NCI-H187 (cell line): Measurements from ENCODE around the gene MAP2K2.

Experiments used
- DNase-seq, 2 experiments: peaks; one replicate each; lab custom pipeline; 2025; lab: John Stamatoyannopoulos, UW

The MAP2K2 gene

DNA sequence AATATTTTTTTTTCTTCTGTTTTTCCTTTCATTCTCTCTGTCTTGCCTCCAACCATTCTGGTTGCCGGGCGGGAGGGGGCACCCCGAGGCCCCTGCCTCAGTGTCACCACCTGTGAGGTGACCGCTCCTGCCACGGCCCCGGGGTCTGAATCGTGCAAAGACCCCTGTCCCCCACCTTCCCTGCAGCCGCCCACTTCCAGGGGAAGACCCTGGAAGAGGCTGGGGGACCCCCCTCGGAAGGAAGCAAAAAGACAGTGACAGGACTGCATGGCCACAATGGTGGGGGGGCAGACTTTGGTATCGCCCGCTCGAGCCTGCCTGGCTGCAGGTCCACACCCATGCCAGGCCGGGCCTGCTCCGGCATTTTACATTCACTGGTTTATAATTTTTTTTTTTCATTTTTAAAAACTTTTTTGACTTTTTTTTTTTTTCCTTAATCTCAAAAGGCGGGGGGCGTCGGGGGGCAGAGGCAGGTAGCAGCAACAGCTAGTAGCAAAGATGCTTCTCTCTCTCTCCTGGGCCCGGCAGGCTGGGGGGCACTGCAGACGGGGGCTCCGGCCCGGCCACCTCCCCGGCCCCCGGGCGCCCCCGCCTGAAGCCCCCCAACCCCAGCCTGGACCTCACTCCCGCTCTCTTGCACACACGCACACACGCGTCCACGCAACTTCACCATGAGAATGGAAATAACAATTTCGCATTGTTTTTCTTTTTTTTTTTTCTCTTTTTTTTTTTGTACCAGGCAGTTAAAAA is 79.8 kb downstream of the MAP2K2 start:
- DNase-seq, result no peak

DNA sequence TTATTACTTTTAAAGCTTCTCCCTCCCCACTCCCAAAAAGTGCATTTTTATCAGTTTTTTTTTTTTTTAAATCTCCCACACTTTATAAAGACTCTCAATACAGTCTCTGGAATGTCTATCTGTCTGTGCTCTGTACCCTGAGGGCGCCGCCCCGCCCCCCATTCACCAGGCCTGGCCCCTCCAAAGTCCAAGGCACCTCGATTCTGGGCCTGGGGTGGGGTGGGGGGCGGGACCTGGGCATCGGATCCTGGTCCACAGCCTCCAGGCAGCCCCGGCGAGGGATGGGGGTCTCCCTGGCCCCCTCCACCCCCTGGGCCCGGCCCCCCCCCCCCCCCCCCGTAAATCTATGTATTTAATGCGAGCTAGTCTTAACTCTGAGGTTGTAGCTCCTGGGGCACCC is 80.5 kb downstream of the MAP2K2 start:
- no peak for DNase-seq

DNA sequence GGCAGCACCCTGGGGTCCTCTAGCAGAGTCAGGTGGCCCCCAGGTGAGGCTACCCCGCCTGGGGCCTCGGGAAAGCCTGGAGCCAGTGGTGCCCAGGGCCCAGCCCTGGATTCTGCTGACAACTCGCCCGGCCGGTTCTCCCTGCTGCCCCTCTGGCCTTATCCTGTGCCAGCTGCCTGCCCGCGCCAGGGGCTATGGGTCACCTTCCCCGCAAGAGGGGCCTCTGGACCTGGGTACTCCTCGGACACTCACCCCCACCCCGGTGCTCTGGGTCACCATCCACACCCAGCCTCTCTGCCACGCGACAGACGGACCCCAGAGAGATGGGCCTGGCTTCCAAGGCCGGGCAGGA is 81.2 kb downstream of the MAP2K2 start:
- DNase-seq, result no peak

DNA sequence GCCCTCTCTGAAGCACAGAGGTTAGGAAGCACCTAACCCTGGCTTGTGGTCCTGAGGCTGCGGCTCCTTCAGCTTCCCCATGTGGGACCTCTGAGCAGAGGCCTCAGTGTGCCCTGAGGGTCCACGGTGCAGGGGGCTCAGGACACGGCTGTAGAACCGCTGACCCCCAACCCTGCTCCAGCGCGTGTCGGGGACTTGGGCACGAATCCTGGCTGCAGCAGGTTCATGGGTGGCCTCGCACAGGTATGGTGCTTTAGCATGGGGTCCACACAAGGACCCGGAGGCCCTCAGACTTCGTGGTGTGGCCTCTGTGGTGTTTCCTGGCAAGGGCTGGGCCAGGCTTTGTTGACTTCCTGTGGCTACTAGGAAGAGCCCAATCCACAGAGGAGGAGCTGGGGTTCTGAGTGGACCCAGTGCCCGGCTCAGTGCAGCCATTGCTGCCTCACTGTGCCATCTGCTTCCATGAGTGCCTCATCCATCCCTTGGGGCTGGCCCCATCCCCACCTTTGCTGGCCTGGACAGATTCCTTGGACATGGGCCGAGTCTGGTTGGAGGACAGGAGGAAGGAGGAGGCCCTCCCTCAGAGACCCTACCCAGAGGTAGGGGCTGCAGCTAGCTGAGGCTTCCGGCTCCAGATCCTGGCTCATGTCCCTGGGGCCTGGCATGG is 81.7 kb downstream of the MAP2K2 start:
- no peak for DNase-seq
